Mesothelial cell of epicardium (in vitro differentiated cells): ENCODE data around the gene TRIM24. TPM values are rescaled to one million over a fixed set of nuclear protein-coding genes. Genes with fewer than 3 reads are reported as not detected.

Source experiments
- DNase-seq, 2 experiments: peaks; one replicate each; pipeline ENCODE4 v3.0.0; 2021; ENCODE audit warnings: low spot score in 2 of 2; ENCODE audit not compliant: unreplicated experiment in 2 of 2
- H3K27ac Mint-ChIP-seq: 2 replicates; pipeline ENCODE4 v1.8.0; 2021; ENCODE audit warnings: mixed read lengths
- H3K27me3 Mint-ChIP-seq: 2 replicates; pipeline ENCODE4 v1.8.0; 2021; ENCODE audit warnings: low read depth, mixed read lengths
- H3K36me3 Mint-ChIP-seq: 2 replicates; pipeline ENCODE4 v1.8.0; 2021; ENCODE audit warnings: mixed read lengths
- H3K4me1 Mint-ChIP-seq: 2 replicates; pipeline ENCODE4 v1.8.0; 2021; ENCODE audit warnings: mixed read lengths
- H3K4me3 Mint-ChIP-seq: 2 replicates; pipeline ENCODE4 v1.8.0; 2021; ENCODE audit warnings: mild to moderate bottlenecking, moderate library complexity, mixed read lengths
- H3K9me3 Mint-ChIP-seq: 2 replicates; pipeline ENCODE4 v1.8.0; 2021; ENCODE audit warnings: mixed read lengths
- total RNA-seq: library from RNA; stranded (reverse); gene quantifications from 3 replicates; pipeline ENCODE4 v1.2.1, GENCODE V29; 2021
- TF ChIP-seq, protein P1 (sequence below): fragments of 200-600 bp; sonication (generic); IDR thresholded peaks from one replicate; pipeline ENCODE4 v1.5.0; 2021; ENCODE audit warnings: antibody characterized with exemption; ENCODE audit not compliant: unreplicated experiment

TRIM24 gene
- total RNA-seq, 1 donor from 2014 or later, result 86.6 TPM

DNA sequence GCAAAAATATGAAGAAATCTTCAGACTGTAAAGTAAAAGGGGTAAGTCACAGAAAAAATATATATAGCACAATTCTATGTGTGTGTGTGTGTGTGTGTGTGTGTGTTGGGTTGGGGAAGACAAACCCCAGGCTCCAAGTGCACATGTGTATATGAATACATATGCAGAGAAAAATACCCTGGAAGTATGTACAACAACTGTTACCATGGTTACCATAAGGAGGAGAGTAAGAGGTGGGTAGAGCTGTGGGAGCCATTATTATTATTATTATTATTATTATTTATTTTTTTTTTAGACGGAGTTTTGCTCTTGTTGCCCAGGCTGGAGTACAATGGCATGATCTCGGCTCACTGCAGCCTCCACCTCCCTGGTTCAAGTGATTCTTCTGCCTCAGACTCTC, 23.7 kb upstream of the TRIM24 start:
- DNase-seq, result no peak
- TF ChIP-seq, protein P1, sequence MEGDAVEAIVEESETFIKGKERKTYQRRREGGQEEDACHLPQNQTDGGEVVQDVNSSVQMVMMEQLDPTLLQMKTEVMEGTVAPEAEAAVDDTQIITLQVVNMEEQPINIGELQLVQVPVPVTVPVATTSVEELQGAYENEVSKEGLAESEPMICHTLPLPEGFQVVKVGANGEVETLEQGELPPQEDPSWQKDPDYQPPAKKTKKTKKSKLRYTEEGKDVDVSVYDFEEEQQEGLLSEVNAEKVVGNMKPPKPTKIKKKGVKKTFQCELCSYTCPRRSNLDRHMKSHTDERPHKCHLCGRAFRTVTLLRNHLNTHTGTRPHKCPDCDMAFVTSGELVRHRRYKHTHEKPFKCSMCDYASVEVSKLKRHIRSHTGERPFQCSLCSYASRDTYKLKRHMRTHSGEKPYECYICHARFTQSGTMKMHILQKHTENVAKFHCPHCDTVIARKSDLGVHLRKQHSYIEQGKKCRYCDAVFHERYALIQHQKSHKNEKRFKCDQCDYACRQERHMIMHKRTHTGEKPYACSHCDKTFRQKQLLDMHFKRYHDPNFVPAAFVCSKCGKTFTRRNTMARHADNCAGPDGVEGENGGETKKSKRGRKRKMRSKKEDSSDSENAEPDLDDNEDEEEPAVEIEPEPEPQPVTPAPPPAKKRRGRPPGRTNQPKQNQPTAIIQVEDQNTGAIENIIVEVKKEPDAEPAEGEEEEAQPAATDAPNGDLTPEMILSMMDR, result no peak
- H3K4me3 Mint-ChIP-seq, result no peak overlapping the region
- H3K9me3 Mint-ChIP-seq, result peaks cover 19% of the 10 kb centered on the region
- no peaks in the 10 kb centered on the region for H3K27me3 Mint-ChIP-seq
- H3K4me1 Mint-ChIP-seq, result no peaks in the 10 kb centered on the region
- H3K27ac Mint-ChIP-seq, result no peak overlapping the region
- H3K36me3 Mint-ChIP-seq, result no peaks in the 10 kb centered on the region

DNA sequence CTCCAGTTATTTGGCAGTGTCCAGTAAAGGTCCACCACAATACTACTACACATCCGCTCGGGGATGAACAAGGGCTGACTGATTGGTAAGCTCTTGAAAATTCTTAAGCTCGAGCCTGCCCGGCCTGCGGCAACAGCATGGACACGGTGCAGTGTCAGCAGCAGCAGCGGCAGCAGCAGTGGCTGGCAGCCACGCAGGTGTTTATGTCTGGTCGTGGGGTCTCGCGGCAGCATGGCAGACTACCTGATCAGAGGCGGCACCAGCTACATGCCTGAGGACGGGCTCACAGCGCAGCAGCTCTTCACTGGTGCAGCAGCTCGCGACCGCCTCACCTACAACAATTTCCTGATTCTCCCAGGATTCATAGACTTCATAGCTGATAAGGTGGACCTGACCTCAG, 19.6 kb upstream of the TRIM24 start:
- Mint-ChIP-seq H3K27ac (no peak overlapping the region), H3K4me1 (no peaks in the 10 kb centered on the region), H3K36me3 (no peaks in the 10 kb centered on the region), H3K9me3 (peaks cover 13% of the 10 kb centered on the region), H3K4me3 (no peak overlapping the region), H3K27me3 (no peaks in the 10 kb centered on the region)
- TF ChIP-seq, protein P1, result no peak
- DNase-seq, result no peak

DNA sequence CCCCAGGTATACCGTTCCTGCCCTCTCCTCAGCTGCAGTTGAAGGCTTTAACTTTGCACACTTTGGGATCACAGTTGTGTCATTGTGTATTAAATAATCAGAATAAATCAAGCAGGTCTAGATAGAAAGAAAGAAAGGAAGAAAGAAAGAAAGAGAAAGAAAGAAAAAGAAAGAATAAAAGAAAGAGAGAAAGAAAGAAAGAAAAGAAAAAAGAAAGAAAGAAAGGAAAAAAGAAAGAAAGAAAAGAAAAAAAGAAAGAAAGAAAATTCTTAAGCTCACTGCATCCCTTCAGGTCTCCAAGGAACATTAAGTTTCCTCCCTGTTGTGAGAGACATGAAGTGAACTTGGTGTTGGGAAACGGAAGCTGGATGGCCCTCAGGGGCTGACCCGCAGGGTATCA, 17.2 kb upstream of the TRIM24 start:
- no peaks in the 10 kb centered on the region for H3K4me1 Mint-ChIP-seq
- TF ChIP-seq, protein P1, result no peak
- no peak overlapping the region for H3K4me3 Mint-ChIP-seq
- H3K27ac Mint-ChIP-seq, result no peak overlapping the region
- no peaks in the 10 kb centered on the region for H3K27me3 Mint-ChIP-seq
- peaks cover 21% of the 10 kb centered on the region for H3K9me3 Mint-ChIP-seq
- no peak for DNase-seq
- H3K36me3 Mint-ChIP-seq, result no peaks in the 10 kb centered on the region

DNA sequence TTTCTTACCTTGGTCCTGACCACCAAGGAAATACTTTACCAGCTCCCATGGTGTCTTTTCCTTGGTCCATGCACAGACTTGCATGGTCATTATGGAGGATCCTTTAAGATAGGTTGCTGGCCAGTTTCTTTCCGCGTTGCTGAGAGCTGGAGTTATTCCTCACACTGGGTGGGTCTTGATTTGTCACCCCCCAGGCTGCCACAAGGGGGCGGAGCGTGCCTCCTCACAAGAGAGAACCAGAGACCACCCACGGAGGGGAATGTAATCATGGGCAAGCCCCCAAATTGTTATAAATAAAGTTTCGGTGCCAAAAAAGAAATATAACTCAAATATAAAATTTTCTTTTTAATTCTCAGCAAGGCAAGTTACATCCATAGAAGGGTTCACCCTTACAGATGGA, 10.5 kb upstream of the TRIM24 start:
- Mint-ChIP-seq H3K27me3 (no peaks in the 10 kb centered on the region), H3K27ac (no peak overlapping the region), H3K4me1 (no peaks in the 10 kb centered on the region), H3K4me3 (no peak overlapping the region), H3K36me3 (no peaks in the 10 kb centered on the region), H3K9me3 (peaks cover 17% of the 10 kb centered on the region)
- TF ChIP-seq, protein P1, result peak; percentile 37
- DNase-seq, result no peak

DNA sequence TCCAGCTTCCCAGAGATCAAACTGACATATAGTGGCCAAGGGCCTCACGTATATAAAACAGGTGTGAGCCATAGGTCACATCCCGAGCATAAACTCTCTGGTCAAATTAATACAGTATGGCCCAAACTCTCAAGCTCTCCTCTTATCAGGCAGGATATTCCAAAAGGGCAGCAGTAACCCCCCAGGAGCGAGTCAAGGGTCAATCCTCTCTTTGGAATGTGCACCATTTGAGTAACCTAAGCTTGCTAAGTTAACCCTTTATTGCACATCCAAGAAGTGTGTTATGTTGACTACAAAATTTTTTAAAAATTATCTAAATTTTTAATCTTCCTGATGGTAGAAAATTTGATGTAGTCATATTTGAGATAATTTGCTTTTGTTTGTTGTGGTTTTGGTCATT, 4.5 kb upstream of the TRIM24 start:
- no peaks in the 10 kb centered on the region for H3K27me3 Mint-ChIP-seq
- H3K4me3 Mint-ChIP-seq, result no peak overlapping the region
- H3K9me3 Mint-ChIP-seq, result no peaks in the 10 kb centered on the region
- DNase-seq, result no peak
- H3K36me3 Mint-ChIP-seq, result no peaks in the 10 kb centered on the region
- H3K4me1 Mint-ChIP-seq, result peaks cover 8% of the 10 kb centered on the region
- H3K27ac Mint-ChIP-seq, result no peak overlapping the region
- TF ChIP-seq, protein P1, result no peak

DNA sequence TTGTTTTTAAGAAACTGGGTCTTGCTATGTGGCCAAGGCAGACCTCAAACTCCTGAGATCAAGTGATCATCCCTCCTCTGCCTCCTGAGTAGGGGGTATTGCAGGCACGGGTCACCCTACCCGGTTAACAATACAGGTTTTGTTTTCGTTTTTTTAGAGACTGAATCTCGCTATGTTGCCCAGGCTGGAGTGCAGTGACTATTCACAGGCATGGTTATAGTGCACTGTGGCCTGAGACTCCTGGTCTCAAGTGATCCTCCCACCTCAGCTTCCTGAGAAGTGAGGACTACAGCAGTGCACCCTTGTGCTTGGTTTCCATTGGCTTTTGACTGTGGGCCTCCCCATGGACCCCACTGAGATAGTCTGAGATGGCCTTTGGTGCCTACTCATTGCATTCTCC, 3.8 kb upstream of the TRIM24 start:
- H3K4me3 Mint-ChIP-seq, result no peak overlapping the region
- no peaks in the 10 kb centered on the region for H3K9me3 Mint-ChIP-seq
- no peaks in the 10 kb centered on the region for H3K36me3 Mint-ChIP-seq
- no peak for DNase-seq
- peaks cover 8% of the 10 kb centered on the region for H3K4me1 Mint-ChIP-seq
- H3K27ac Mint-ChIP-seq, result no peak overlapping the region
- no peaks in the 10 kb centered on the region for H3K27me3 Mint-ChIP-seq
- TF ChIP-seq, protein P1, result no peak
